Stimulated activated CD8-positive, alpha-beta memory T cell treated with anti-CD3 and anti-CD28 coated beads, Interleukin-7, amount 100 ng/mL, for 24 hours (primary cell): ENCODE data around the gene LRRC23.
A peak's percentile ranks its signal among the peaks of the same experiment; 100 is the strongest.
"Not testable (repeated sequence)": the region's sequence is repeated elsewhere in the genome, so short reads cannot be mapped to it uniquely, and the experiment has no call there.

Experiments
- DNase-seq: peaks from one replicate; pipeline ENCODE4 v3.0.0-alpha.2; 2020; ENCODE audit warnings: low read depth

LRRC23 gene

GRCh38 chr12:6902448-6902847, 2.2 kb upstream of the LRRC23 start:
- no peak for DNase-seq

GRCh38 chr12:6903722-6904121, 900 bp upstream of the LRRC23 start:
- no peak for DNase-seq

GRCh38 chr12:6905414-6906040, 905 bp downstream of the LRRC23 start:
- DNase-seq = no peak

- DNase-seq = not testable (repeated sequence)
Observed at GRCh38 chr12:6908141-6908540, 3.5 kb downstream of the LRRC23 start.

DNA sequence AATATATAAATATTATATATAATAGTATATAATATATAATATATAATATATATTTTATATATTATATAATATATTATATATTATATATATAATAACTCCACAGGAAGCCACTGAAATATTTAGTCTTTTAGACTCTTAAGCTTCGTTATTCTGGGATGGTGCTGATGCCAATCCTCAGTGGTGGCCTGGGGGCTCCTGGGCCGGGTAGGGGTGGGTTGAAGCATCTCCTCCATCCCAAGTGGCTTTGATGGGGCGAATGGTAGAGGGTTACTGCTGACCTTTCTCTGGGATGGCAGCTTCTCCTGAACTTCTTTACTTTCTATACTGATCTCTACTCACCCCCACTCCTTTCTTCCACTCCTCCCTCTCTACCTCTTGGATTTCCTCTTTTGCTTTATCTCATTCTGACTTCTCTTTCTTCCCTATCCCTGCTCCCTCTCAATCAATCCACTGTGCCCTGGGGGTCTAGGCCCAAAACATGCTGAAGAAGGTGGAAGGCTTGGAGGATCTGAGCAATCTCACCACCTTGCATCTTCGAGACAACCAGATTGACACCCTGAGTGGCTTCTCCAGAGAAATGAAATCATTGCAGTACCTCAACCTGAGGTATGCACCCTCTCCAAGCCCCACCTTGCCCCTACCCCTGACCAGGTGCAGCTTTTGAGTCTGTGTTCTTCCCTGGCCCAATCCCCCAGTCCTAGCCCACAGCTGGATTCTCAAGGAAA, 5.0 kb downstream of the LRRC23 start:
- no peak for DNase-seq

GRCh38 chr12:6912164-6912935, 7.7 kb downstream of the LRRC23 start:
- DNase-seq = no peak

- peak; percentile 64 for DNase-seq
Observed at GRCh38 chr12:6914246-6914946, 9.8 kb downstream of the LRRC23 start, which contains the start of gene ENO2. Gene ENO2, plus strand, starts transcription at chr12:6914580. Its CDS starts 1,253 bp downstream, at chr12:6915833.

DNA sequence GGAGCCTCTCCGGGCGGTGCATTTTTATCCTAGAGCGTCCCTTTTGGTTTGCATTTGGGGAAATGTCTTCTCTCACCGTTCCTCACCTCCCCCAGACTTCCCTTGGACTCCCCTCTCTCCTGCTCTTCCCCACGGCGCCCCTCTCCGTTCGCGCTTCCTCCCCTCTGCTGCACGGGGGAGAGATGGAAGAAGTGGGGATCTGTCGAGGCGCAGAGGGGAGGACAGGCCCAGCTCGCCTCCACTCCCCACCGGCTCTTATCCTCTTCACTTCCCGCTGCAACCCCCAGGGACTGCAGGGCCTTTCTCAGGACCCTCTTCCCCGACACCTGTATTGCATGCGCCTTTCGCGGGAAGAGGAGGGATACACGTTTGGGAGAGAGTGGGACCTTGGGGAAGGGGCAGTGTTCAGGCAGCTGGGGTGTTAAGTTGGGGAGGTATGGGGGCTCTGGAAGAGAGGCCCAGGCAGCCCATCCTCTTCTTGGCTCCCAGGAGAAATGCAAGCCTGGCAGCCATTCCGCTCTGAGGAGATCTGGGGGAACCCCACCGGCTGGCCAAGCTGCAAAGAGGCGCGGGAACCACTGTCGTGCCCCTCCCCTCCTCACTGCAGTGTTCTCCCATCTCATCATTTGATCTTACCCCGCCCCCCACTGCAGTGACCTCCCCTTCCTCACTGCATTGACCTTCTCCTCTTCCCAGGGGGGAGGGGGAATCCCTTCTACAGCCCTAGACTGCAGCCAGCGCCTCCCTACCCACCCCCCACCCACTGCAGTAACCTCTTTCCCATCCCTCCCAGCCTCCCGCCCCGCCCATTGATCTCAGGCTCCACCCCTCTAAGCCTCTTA, 10.5 kb downstream of the LRRC23 start:
- DNase-seq = no peak

DNA sequence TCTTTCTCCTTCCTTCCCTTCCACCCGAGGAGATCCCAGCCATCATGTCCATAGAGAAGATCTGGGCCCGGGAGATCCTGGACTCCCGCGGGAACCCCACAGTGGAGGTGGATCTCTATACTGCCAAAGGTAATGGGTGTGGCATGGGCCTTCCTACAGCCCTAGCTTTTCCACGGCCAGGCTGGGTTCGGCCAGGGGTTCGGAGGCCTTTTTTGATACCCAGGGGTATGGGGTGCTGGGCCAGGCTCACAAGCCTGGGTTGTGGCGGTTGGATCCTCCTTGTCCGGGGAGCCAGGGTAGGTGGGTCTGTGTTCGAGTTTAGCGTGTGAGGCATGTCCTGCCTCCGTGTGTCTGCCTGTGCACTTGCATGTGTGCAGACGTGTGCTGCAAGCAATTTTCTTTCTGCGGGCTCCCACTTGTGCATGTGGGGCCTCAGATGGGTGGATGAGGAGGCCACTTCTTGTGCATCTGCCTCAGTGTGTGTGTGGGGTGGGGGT, 11.2 kb downstream of the LRRC23 start:
- no peak for DNase-seq

DNA sequence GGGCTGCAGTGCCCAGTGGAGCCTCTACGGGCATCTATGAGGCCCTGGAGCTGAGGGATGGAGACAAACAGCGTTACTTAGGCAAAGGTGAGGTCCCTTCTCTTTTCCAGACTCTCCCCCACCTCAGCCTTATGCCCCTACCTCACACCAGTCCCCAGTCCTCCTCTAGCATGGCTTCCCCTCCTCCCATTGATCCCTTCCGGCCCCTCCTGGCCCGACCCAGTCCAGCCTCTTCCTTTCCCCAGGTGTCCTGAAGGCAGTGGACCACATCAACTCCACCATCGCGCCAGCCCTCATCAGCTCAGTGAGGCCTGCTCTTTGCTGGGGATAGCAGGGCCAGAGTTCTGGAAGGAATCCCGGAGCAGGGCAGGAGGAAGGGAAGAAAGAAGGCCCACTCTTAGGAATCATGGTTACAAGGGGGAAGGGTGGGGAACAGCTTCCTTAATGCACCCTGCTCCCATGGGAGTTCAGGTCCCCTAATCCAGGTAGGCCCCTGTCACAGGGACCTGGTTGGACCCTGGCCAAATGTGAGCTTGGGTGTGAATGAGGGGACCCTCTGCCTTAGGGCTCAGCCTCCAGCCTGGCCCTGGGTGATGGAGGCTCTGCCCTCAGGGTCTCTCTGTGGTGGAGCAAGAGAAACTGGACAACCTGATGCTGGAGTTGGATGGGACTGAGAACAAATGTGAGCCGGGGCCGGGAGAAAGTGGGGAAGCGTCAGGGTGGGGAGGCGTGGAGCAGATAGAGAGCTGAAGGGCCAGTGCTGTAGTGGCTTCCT, 12.0 kb downstream of the LRRC23 start:
- DNase-seq = no peak

DNA sequence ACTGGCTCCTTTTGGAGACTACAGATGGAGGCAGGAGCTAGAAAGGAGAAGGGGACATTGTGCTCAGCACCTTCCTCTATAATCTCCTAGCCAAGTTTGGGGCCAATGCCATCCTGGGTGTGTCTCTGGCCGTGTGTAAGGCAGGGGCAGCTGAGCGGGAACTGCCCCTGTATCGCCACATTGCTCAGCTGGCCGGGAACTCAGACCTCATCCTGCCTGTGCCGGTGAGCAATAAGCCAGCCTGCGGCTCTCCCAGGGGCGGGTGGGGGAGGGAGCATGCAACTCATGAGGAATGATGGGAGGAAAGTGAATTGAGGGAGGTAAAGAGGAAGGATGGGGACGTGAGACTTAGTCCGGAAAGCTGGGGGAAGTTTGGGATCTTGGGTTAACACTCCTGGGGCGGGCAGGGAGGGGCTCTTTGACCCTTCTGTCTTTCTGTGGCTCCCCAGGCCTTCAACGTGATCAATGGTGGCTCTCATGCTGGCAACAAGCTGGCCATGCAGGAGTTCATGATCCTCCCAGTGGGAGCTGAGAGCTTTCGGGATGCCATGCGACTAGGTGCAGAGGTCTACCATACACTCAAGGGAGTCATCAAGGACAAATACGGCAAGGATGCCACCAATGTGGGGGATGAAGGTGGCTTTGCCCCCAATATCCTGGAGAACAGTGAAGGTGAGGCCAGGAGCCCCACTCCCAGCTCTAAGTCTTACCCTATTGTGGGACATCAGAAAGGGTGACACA, 13.0 kb downstream of the LRRC23 start:
- no peak for DNase-seq

DNA sequence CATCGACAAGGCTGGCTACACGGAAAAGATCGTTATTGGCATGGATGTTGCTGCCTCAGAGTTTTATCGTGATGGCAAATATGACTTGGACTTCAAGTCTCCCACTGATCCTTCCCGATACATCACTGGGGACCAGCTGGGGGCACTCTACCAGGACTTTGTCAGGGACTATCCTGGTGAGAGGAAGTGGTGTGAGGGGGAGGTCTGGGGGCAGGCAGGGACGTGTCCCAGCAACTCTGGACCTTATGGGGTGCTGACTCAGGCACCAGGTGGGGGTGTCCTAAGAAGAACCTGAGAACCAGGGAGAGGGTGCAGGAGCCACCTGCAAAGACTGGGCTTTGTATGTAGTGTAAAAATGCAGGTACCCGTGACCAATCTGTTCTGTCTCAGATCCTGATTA, 15.0 kb downstream of the LRRC23 start:
- no peak for DNase-seq

DNA sequence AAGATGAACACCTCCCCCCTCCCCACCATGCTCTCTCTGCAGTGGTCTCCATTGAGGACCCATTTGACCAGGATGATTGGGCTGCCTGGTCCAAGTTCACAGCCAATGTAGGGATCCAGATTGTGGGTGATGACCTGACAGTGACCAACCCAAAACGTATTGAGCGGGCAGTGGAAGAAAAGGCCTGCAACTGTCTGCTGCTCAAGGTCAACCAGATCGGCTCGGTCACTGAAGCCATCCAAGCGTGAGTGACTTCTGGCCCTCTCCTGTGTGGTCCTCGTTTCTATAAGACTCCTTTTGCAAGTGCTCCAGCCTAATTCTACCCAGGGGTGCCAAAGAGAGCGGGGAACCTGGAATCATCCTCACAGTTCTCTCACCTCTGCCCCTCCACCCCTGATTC, 16.9 kb downstream of the LRRC23 start:
- DNase-seq = no peak

GRCh38 chr12:6921996-6922946, 17.6 kb downstream of the LRRC23 start:
- no peak for DNase-seq

- DNase-seq = no peak
Observed at GRCh38 chr12:6923003-6923732, 18.5 kb downstream of the LRRC23 start.

DNA sequence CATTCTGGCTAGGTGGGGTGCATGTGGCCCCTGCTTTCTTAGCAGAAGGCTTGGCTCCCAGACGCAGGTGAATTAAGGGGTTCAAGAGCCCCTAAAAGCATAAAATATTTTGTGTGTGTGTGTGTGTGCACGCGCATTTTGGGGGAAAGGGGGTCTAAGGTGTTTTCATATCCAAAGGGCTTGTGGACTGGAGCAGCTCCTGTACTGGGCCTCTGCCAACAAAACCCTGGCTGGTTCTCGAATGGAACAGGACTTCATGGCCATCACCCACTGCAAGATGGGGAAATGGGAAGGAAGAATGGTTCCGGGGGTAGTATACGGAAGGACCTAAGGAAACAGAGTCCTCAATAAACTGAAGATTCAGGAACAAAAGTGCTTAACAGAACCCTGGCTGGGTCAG, 19.2 kb downstream of the LRRC23 start:
- no peak for DNase-seq

- no peak for DNase-seq
Observed at GRCh38 chr12:6925239-6925539, 20.6 kb downstream of the LRRC23 start.
